CD14-positive monocyte (primary cell): ENCODE data around the gene IL22. TPM values are rescaled to one million over a fixed set of nuclear protein-coding genes. Genes with fewer than 3 reads are reported as not detected.

Source experiments
- DNase-seq, 3 donors: peaks; one replicate each; pipeline ENCODE4 v3.0.0-alpha.2; 2011 to 2022
- H2AFZ ChIP-seq: 2 replicates; pipeline ENCODE4 v1.6.0; 2012; ENCODE audit warnings: mild to moderate bottlenecking, low read depth, low read length, inconsistent platforms; ENCODE audit not compliant: insufficient read depth, poor library complexity, severe bottlenecking
- H3K27ac ChIP-seq, 2 donors: 1 replicate in 1 of 2; 2 replicates in 1 of 2; pipeline ENCODE4 v1.5.1; 2012 to 2013; ENCODE audit warnings: low read length in 2 of 2, control low read depth in 1 of 2, inconsistent platforms in 1 of 2, low read depth in 1 of 2, mild to moderate bottlenecking in 1 of 2
- H3K27me3 ChIP-seq, 2 donors: one replicate each; pipeline versions ENCODE4 v1.6.0 to v1.6.1; 2011 to 2013; ENCODE audit warnings: low read length in 2 of 2; ENCODE audit not compliant: control insufficient read depth in 2 of 2, insufficient read depth in 2 of 2
- H3K36me3 ChIP-seq, 2 donors: replicated peaks in 1 of 2; 1 replicate in 1 of 2; 2 replicates in 1 of 2; pipeline versions ENCODE4 v1.5.1 to v1.6.1; 2012 to 2013; ENCODE audit warnings: low read length in 2 of 2, control low read depth in 1 of 2, inconsistent platforms in 1 of 2, mild to moderate bottlenecking in 1 of 2; ENCODE audit not compliant: insufficient read depth in 2 of 2, control insufficient read depth in 1 of 2
- H3K4me1 ChIP-seq, 2 donors: 1 replicate in 1 of 2; 2 replicates in 1 of 2; pipeline versions ENCODE4 v1.5.1 to v1.6.1; 2012 to 2013; ENCODE audit warnings: low read length in 2 of 2, control low read depth in 1 of 2, inconsistent platforms in 1 of 2, mild to moderate bottlenecking in 1 of 2, moderate library complexity in 1 of 2; ENCODE audit not compliant: insufficient read depth in 2 of 2, control insufficient read depth in 1 of 2
- H3K4me2 ChIP-seq: replicated peaks from 2 replicates; pipeline ENCODE3; 2012; ENCODE audit warnings: low read length, moderate library complexity, mild to moderate bottlenecking; ENCODE audit not compliant: poor library complexity, severe bottlenecking; ENCODE audit errors: extremely low read depth
- H3K4me3 ChIP-seq, 3 experiments: fragments of 200-600 bp in 1 of 3; sonication (generic) in 1 of 3; replicated peaks in 1 of 3; 1 replicate in 2 of 3; 2 replicates in 1 of 3; pipeline ENCODE4 v1.5.1; 2011 to 2013; ENCODE audit warnings: low read length in 3 of 3, mild to moderate bottlenecking in 3 of 3, control low read depth in 2 of 3, low read depth in 2 of 3, inconsistent platforms in 1 of 3, moderate library complexity in 1 of 3
- H3K79me2 ChIP-seq: 2 replicates; pipeline ENCODE4 v1.6.0; 2012; ENCODE audit warnings: mild to moderate bottlenecking, control low read depth, inconsistent platforms, low read length, moderate library complexity; ENCODE audit not compliant: insufficient read depth
- H3K9ac ChIP-seq: 2 replicates; pipeline ENCODE4 v1.6.0; 2017; ENCODE audit warnings: low read length, mild to moderate bottlenecking; ENCODE audit not compliant: insufficient read depth, poor library complexity, severe bottlenecking
- H3K9me3 ChIP-seq, 2 donors: replicated peaks in 1 of 2; 1 replicate in 1 of 2; 2 replicates in 1 of 2; pipeline versions ENCODE4 v1.5.1 to v1.6.1; 2012 to 2013; ENCODE audit warnings: low read length in 2 of 2, control low read depth in 1 of 2; ENCODE audit not compliant: control insufficient read depth in 1 of 2, insufficient read depth in 1 of 2
- H4K20me1 ChIP-seq: 2 replicates; pipeline ENCODE4 v1.6.0; 2012; ENCODE audit warnings: mild to moderate bottlenecking, low read length, control low read depth, moderate library complexity; ENCODE audit not compliant: insufficient read depth
- H3K27ac Mint-ChIP-seq, 7 donors: one replicate each; pipeline ENCODE4 v1.8.0; 2020; ENCODE audit warnings: mild to moderate bottlenecking in 7 of 7, mixed read lengths in 7 of 7, moderate library complexity in 6 of 7, inconsistent platforms in 2 of 7
- H3K27me3 Mint-ChIP-seq, 3 donors: one replicate each; pipeline ENCODE4 v1.8.0; 2021 to 2022; ENCODE audit warnings: low read depth in 3 of 3, mild to moderate bottlenecking in 3 of 3, mixed read lengths in 3 of 3, moderate library complexity in 3 of 3, inconsistent platforms in 1 of 3
- H3K36me3 Mint-ChIP-seq, 2 donors: one replicate each; pipeline ENCODE4 v1.8.0; 2020; ENCODE audit warnings: mixed read lengths in 2 of 2, inconsistent platforms in 1 of 2, mild to moderate bottlenecking in 1 of 2
- H3K4me1 Mint-ChIP-seq: one replicate; pipeline ENCODE4 v1.8.0; 2020; ENCODE audit warnings: mild to moderate bottlenecking, mixed read lengths
- H3K4me3 Mint-ChIP-seq, 2 donors: one replicate each; pipeline ENCODE4 v1.8.0; 2020; ENCODE audit warnings: mild to moderate bottlenecking in 2 of 2, mixed read lengths in 2 of 2, moderate library complexity in 1 of 2
- H3K9me3 Mint-ChIP-seq, 7 donors: one replicate each; pipeline ENCODE4 v1.8.0; 2020 to 2022; ENCODE audit warnings: mixed read lengths in 7 of 7, mild to moderate bottlenecking in 6 of 7, moderate library complexity in 6 of 7, inconsistent platforms in 2 of 7
- WGBS: methylation state at CpG from one replicate; pipeline ENCODE4 v1.1.5; 2013; ENCODE audit warnings: missing lambda C conversion rate; ENCODE audit not compliant: insufficient coverage; 5-methylcytosine and 5-hydroxymethylcytosine counted together
- intact Hi-C, 2 donors: fragments of 100-400 bp; cut with micrococcal nuclease; formaldehyde crosslinking; loops; one replicate each; pipeline versions ENCODE4 v1.15.0 to v1.15.1; 2023
- polyA plus RNA-seq, 3 donors: library from polyadenylated mRNA; depleted of rRNA in 1 of 3; unstranded in 2 of 3; stranded (reverse) in 1 of 3; fragments of 300-500 nt in 2 of 3; fragments of >200 nt in 1 of 3; fragmentation: Illumina TruSeq in 2 of 3; gene quantifications; 1 replicate in 2 of 3; 2 replicates in 1 of 3; pipeline ENCODE4 v1.2.3, GENCODE V29; 2012 to 2021
- TF ChIP-seq, protein P1 (sequence below): fragments of 200-600 bp; IDR thresholded peaks from one replicate; pipeline ENCODE4 v1.8.0; 2022; ENCODE audit warnings: antibody characterized with exemption, mild to moderate bottlenecking

Gene IL22
- polyA plus RNA-seq, 3 donors: not detected

DNA sequence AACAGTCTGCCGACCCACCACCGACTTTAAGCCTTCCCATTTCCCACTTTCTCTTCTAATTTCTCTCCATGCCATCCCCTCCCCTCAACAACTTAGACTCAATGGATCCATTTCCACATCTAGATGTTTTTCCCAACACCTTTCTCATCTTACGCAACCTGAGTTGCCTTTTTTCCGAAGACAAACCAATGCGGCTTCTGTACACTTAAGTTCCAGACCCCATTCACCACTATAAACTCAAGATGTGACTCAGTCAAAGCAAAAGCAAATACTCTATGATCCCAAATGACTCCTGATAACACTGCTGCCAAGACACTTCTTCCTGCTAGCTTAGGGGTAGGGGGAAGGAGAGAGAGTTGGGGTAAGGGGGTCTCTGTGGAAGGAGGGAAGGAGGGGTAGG, 1.3 kb downstream of the IL22 start:
- Histone ChIP-seq H3K79me2 (no peaks in the 10 kb centered on the region), H3K36me3 (no peaks in the 10 kb centered on the region), H3K9me3 (no peaks in the 10 kb centered on the region), H3K27ac (no peak overlapping the region), H3K4me3 (no peak overlapping the region), H3K9ac (no peak overlapping the region), H3K4me2 (no peak overlapping the region), H2AFZ (no peak overlapping the region), H3K27me3 (no peaks in the 10 kb centered on the region), H4K20me1 (no peaks in the 10 kb centered on the region), H3K4me1 (no peaks in the 10 kb centered on the region)
- Mint-ChIP-seq H3K9me3 (peaks cover 0 to 2% (median 0%) of the 10 kb centered on the region in 7 donors), H3K27ac (no peak overlapping the region), H3K36me3 (no peaks in the 10 kb centered on the region), H3K4me3 (no peak overlapping the region), H3K4me1 (no peaks in the 10 kb centered on the region), H3K27me3 (peaks cover 0 to 5% (median 4%) of the 10 kb centered on the region in 3 donors)
- TF ChIP-seq, protein P1, sequence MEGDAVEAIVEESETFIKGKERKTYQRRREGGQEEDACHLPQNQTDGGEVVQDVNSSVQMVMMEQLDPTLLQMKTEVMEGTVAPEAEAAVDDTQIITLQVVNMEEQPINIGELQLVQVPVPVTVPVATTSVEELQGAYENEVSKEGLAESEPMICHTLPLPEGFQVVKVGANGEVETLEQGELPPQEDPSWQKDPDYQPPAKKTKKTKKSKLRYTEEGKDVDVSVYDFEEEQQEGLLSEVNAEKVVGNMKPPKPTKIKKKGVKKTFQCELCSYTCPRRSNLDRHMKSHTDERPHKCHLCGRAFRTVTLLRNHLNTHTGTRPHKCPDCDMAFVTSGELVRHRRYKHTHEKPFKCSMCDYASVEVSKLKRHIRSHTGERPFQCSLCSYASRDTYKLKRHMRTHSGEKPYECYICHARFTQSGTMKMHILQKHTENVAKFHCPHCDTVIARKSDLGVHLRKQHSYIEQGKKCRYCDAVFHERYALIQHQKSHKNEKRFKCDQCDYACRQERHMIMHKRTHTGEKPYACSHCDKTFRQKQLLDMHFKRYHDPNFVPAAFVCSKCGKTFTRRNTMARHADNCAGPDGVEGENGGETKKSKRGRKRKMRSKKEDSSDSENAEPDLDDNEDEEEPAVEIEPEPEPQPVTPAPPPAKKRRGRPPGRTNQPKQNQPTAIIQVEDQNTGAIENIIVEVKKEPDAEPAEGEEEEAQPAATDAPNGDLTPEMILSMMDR: no peak
- no peak for DNase-seq
- intact Hi-C loops: no loop called here
- WGBS: 100% methylated on average over 5 of the region's 5 CpGs

DNA sequence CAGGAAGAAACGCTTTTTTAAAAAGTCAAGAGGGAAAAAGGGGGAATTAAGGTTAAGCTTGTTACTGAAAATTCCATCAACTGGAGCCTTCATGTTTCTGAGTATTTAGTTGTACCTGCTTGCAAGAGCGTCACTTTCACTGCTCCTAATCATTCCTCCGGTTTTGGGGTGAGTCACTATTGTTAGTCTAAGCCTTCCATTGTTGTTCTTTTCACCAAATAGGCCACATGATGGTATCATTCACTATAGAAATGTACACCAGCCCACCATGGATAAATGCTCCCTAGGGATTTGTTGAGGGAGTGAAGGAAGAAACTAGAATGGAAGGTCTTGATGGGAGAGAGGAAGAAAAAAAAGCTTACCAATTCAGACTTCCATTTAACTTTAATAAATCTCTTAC, 3.0 kb downstream of the IL22 start:
- H3K79me2 ChIP-seq: no peaks in the 10 kb centered on the region
- no peak overlapping the region for H2AFZ ChIP-seq
- Mint-ChIP-seq H3K36me3 (no peaks in the 10 kb centered on the region), H3K9me3 (peaks cover 0 to 2% (median 0%) of the 10 kb centered on the region in 7 donors), H3K4me3 (no peak overlapping the region), H3K4me1 (no peaks in the 10 kb centered on the region), H3K27ac (no peak overlapping the region), H3K27me3 (peaks cover 0 to 6% (median 5%) of the 10 kb centered on the region in 3 donors)
- H3K9me3 ChIP-seq: no peaks in the 10 kb centered on the region
- intact Hi-C loops: no loop called here
- no peak overlapping the region for H3K9ac ChIP-seq
- WGBS: no CpG with 5 or more reads among the region's 3 CpGs
- no peaks in the 10 kb centered on the region for H3K27me3 ChIP-seq
- no peaks in the 10 kb centered on the region for H4K20me1 ChIP-seq
- no peaks in the 10 kb centered on the region for H3K4me1 ChIP-seq
- TF ChIP-seq, protein P1: no peak
- H3K4me2 ChIP-seq: no peak overlapping the region
- no peak overlapping the region for H3K4me3 ChIP-seq
- DNase-seq: no peak
- H3K27ac ChIP-seq: no peak overlapping the region
- H3K36me3 ChIP-seq: no peaks in the 10 kb centered on the region
